HL-60 (cell line): ENCODE data around the gene PARP15.

Source experiments
- DNase-seq, 2 experiments: peaks; one replicate each; pipeline ENCODE4 v3.0.0-alpha.2; 2010 to 2020; ENCODE audit warnings: low read depth in 1 of 2, low spot score in 1 of 2
- H3K27ac ChIP-seq: fragments of 250-450 bp; sonication (Bioruptor Pico); replicated peaks from 2 replicates; pipeline ENCODE4 v1.5.1; 2020; ENCODE audit warnings: mild to moderate bottlenecking, moderate library complexity
- H3K27me3 ChIP-seq: fragments of 250-450 bp; sonication (Bioruptor Pico); 2 replicates; pipeline ENCODE4 v1.5.1; 2021; ENCODE audit warnings: mild to moderate bottlenecking, moderate library complexity; ENCODE audit not compliant: insufficient read depth, poor library complexity, severe bottlenecking
- H3K4me3 ChIP-seq: replicated peaks from 2 replicates; pipeline ENCODE4 v1.5.1; 2011; ENCODE audit warnings: mild to moderate bottlenecking, control low read depth, low read length; ENCODE audit not compliant: insufficient read depth
- CTCF ChIP-seq: IDR thresholded peaks from one replicate; pipeline ENCODE4 v1.5.1; 2011; ENCODE audit warnings: low read length, control low read depth, inconsistent platforms; ENCODE audit not compliant: insufficient read depth
- GABPA ChIP-seq: IDR thresholded peaks from 2 replicates; pipeline ENCODE4 v1.6.1; 2012; ENCODE audit warnings: low read depth
- POLR2AphosphoS5 ChIP-seq: IDR thresholded peaks from 2 replicates; pipeline ENCODE4 v1.6.1; 2012; ENCODE audit warnings: low read depth
- REST ChIP-seq: IDR thresholded peaks from 2 replicates; pipeline ENCODE4 v1.6.1; 2012; ENCODE audit warnings: low read depth; ENCODE audit not compliant: insufficient replicate concordance
- SPI1 ChIP-seq: IDR thresholded peaks from 2 replicates; pipeline ENCODE4 v1.6.1; 2012; ENCODE audit warnings: low read depth, mild to moderate bottlenecking, borderline replicate concordance

The PARP15 gene

GRCh38 chr3:122602011-122602710, 24.7 kb downstream of the PARP15 start:
- Histone ChIP-seq H3K4me3 (no peak overlapping the region), H3K27ac (no peak overlapping the region), H3K27me3 (no peaks in the 10 kb centered on the region)
- no peak for DNase-seq
- TF ChIP-seq CTCF (no peak), SPI1 (no peak), REST (no peak), POLR2AphosphoS5 (no peak), GABPA (no peak)

- H3K27ac ChIP-seq = no peak overlapping the region
- no peaks in the 10 kb centered on the region for H3K27me3 ChIP-seq
- H3K4me3 ChIP-seq = no peak overlapping the region
- DNase-seq = no peak
- TF ChIP-seq CTCF (no peak), GABPA (no peak), REST (no peak), POLR2AphosphoS5 (no peak), SPI1 (no peak)
Measured at GRCh38 chr3:122603056-122603455, 25.6 kb downstream of the PARP15 start.

GRCh38 chr3:122606330-122606729, 28.9 kb downstream of the PARP15 start:
- DNase-seq = no peak
- TF ChIP-seq CTCF (no peak), REST (no peak), GABPA (no peak), POLR2AphosphoS5 (no peak), SPI1 (no peak)
- Histone ChIP-seq H3K4me3 (no peak overlapping the region), H3K27me3 (no peaks in the 10 kb centered on the region), H3K27ac (no peak overlapping the region)
